Loucy (cell line): Measurements from ENCODE around the gene QRICH1.

Experiments used
- H2AFZ ChIP-seq: fragments of 200-600 bp; sonication (generic); 2 replicates; pipeline ENCODE4 v1.6.0; 2016; ENCODE audit warnings: antibody characterized with exemption, mild to moderate bottlenecking, low read length, moderate library complexity
- H3F3A ChIP-seq: fragments of 200-600 bp; 2 replicates; pipeline ENCODE4 v1.6.0; 2016; ENCODE audit warnings: antibody characterized with exemption, low read depth, mild to moderate bottlenecking
- H3K27me3 ChIP-seq: fragments of 200-600 bp; sonication (generic); 2 replicates; pipeline ENCODE4 v1.6.1; 2014; ENCODE audit warnings: low read length, mild to moderate bottlenecking; ENCODE audit not compliant: insufficient read depth, poor library complexity, severe bottlenecking
- H3K36me3 ChIP-seq: fragments of 200-600 bp; sonication (generic); 2 replicates; pipeline ENCODE4 v1.6.1; 2016; ENCODE audit warnings: low read length; ENCODE audit not compliant: insufficient read depth
- H3K4me1 ChIP-seq: fragments of 200-600 bp; sonication (generic); 2 replicates; pipeline ENCODE4 v1.5.1; 2014; ENCODE audit warnings: low read length, mild to moderate bottlenecking; ENCODE audit not compliant: insufficient read depth, poor library complexity, severe bottlenecking
- H3K4me2 ChIP-seq: fragments of 200-600 bp; sonication (generic); 2 replicates; pipeline ENCODE4 v1.6.0; 2014; ENCODE audit warnings: antibody characterized with exemption, low read length, low read depth, mild to moderate bottlenecking; ENCODE audit not compliant: poor library complexity, severe bottlenecking
- H3K4me3 ChIP-seq: fragments of 200-600 bp; sonication (generic); 2 replicates; pipeline ENCODE4 v1.5.1; 2014; ENCODE audit warnings: low read length, mild to moderate bottlenecking, mixed read lengths; ENCODE audit not compliant: poor library complexity, severe bottlenecking
- H3K79me2 ChIP-seq: fragments of 200-600 bp; sonication (generic); 2 replicates; pipeline ENCODE4 v1.6.1; 2014; ENCODE audit warnings: low read length; ENCODE audit not compliant: insufficient read depth
- H3K9ac ChIP-seq: fragments of 200-600 bp; sonication (generic); 2 replicates; pipeline ENCODE4 v1.6.0; 2014; ENCODE audit warnings: mild to moderate bottlenecking, low read depth, low read length, moderate library complexity; ENCODE audit not compliant: poor library complexity, severe bottlenecking
- H3K9me2 ChIP-seq: fragments of 200-600 bp; sonication (generic); replicated peaks from 2 replicates; pipeline ENCODE4 v1.6.1; 2016; ENCODE audit warnings: low read depth, low read length, mixed read lengths
- H3K9me3 ChIP-seq: fragments of 200-600 bp; sonication (generic); 2 replicates; pipeline ENCODE4 v1.6.1; 2014; ENCODE audit warnings: mild to moderate bottlenecking, antibody characterized with exemption, low read length, low read depth; ENCODE audit not compliant: insufficient read depth
- H4K20me1 ChIP-seq: fragments of 200-600 bp; sonication (generic); 2 replicates; pipeline ENCODE4 v1.6.0; 2014; ENCODE audit warnings: antibody characterized with exemption, low read length, mild to moderate bottlenecking; ENCODE audit not compliant: insufficient read depth, poor library complexity, severe bottlenecking
- EZH2phosphoT487 ChIP-seq: fragments of 200-600 bp; IDR thresholded peaks from 2 replicates; pipeline ENCODE4 v1.6.1; 2018; ENCODE audit warnings: antibody characterized with exemption, mild to moderate bottlenecking, moderate library complexity, borderline replicate concordance
- TF ChIP-seq, protein P1 (sequence below): fragments of 200-600 bp; sonication (generic); conservative IDR thresholded peaks from 2 replicates; pipeline ENCODE4 v1.5.1; 2014; ENCODE audit warnings: mild to moderate bottlenecking, antibody characterized with exemption, low read length

Gene QRICH1

DNA sequence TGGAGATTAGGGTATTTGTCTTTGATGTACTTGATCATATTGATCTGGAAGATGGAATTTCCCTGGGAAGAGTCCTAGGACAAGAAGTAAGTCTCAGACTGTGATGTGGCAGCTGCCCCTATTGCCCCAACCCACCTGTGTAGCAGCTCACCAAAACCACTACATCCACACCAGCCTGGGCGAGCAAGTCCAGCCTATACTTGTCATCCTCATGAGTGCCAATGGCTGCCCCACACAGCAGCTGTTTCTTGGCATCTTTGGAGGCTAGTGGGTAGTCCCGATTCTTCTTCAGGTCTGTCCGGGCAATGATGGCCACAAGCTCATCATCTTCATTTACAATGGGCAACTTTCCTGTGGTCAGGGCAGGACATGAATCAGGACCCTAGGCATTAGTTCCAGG lies 67.3 kb downstream of the QRICH1 start:
- no peaks in the 10 kb centered on the region for H3K9me2 ChIP-seq
- TF ChIP-seq, protein P1, sequence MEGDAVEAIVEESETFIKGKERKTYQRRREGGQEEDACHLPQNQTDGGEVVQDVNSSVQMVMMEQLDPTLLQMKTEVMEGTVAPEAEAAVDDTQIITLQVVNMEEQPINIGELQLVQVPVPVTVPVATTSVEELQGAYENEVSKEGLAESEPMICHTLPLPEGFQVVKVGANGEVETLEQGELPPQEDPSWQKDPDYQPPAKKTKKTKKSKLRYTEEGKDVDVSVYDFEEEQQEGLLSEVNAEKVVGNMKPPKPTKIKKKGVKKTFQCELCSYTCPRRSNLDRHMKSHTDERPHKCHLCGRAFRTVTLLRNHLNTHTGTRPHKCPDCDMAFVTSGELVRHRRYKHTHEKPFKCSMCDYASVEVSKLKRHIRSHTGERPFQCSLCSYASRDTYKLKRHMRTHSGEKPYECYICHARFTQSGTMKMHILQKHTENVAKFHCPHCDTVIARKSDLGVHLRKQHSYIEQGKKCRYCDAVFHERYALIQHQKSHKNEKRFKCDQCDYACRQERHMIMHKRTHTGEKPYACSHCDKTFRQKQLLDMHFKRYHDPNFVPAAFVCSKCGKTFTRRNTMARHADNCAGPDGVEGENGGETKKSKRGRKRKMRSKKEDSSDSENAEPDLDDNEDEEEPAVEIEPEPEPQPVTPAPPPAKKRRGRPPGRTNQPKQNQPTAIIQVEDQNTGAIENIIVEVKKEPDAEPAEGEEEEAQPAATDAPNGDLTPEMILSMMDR, result no peak
- peaks cover 70% of the 10 kb centered on the region for H3K79me2 ChIP-seq
- peaks cover 58% of the 10 kb centered on the region for H3K36me3 ChIP-seq
- H3K27me3 ChIP-seq, result no peaks in the 10 kb centered on the region
- H3K4me1 ChIP-seq, result peaks cover 47% of the 10 kb centered on the region
- no peak overlapping the region for H3K4me3 ChIP-seq
- H2AFZ ChIP-seq, result no peak overlapping the region
- H3K9ac ChIP-seq, result no peak overlapping the region
- H3K9me3 ChIP-seq, result no peaks in the 10 kb centered on the region
- peaks cover 3% of the 10 kb centered on the region; the same call in 1 of the 2 replicates for H3F3A ChIP-seq
- H4K20me1 ChIP-seq, result peaks cover 43% of the 10 kb centered on the region
- peak overlapping the region; percentile 18 for H3K4me2 ChIP-seq

DNA sequence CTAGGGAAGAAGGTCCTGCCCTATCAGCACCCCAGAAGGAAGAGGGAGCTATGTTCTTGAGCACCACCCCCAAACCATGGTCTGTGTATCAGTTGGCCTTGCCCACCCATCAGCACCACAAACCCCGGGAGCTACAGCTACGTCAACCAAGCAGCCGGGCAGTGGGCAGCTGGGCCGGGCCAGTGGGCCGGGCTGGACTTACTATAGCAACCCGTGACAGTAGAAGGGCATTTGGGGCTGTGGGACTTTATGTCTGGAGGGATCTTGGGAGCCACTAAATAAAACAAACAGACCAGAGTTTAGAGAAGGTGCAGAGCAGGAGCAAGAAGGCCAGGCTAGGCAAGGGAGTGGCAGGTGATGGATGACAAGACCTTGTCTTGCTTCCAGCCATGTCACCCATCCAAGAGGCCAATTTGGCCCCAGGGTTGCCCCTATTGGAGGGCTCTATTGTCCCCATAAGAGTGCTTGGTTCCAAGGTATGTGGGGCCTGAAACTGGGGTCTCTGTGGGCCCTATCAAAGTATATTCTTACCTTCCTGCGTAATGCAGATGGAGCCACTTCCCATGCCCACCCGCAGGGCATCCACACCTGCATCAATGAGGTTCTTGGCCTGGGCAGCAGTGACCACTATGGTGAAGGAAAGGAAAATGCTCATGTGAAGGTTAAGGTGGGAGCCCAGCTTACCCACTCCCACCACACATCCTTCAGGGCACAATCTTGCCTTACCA lies 67.9 kb downstream of the QRICH1 start:
- Histone ChIP-seq H3K9me3 (no peaks in the 10 kb centered on the region), H3F3A (peaks cover 3% of the 10 kb centered on the region; the same call in 1 of the 2 replicates), H3K9me2 (no peaks in the 10 kb centered on the region), H3K27me3 (no peaks in the 10 kb centered on the region), H3K4me1 (peaks cover 47% of the 10 kb centered on the region), H3K79me2 (peaks cover 73% of the 10 kb centered on the region), H4K20me1 (peaks cover 45% of the 10 kb centered on the region), H3K4me3 (no peak overlapping the region), H3K36me3 (peaks cover 52% of the 10 kb centered on the region), H3K9ac (no peak overlapping the region), H3K4me2 (peak overlapping the region; percentile 18), H2AFZ (no peak overlapping the region)
- TF ChIP-seq EZH2phosphoT487, result no peak
- TF ChIP-seq, protein P1, result no peak

DNA sequence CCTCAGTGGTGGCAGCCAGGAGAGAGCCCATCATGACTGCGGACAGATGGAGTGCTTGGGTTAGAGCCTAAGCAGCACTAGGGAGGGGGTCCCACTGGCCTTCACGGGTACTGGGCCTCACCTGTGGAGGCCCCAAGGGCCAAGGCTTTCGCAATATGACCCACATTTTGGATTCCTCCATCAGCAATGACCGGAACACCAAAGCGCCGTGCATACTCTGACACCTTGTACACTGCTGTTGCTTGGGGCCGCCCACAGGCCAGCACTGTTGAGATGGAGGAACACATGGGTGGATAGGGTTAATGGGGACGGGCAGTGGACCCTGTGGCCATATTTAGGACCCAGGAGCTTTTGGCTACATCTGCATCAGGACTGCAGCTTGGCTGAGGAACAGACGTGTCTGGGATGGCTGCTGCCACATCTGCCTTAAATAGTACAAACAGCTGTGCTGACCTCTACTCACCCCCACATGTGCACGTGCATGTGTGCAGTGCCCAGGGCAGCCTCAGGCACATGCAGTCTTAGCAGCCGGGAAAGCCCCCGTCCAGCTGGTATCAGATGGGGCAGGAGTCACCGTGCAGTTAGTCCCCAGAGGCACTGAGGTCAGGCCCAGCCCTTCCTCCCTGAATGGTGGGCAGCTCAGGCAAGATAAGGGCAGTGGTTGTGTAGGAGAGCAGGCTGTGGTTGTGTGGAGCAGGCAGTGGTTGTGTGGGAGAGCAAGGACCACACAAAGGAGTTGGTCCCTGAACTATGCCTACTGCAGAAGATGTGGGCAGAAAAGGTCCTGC lies 68.7 kb downstream of the QRICH1 start:
- Histone ChIP-seq H2AFZ (no peak overlapping the region), H3K79me2 (peaks cover 81% of the 10 kb centered on the region), H3K4me1 (peaks cover 47% of the 10 kb centered on the region), H3K9me2 (no peaks in the 10 kb centered on the region), H3K4me3 (no peak overlapping the region), H3F3A (peaks cover 3% of the 10 kb centered on the region; the same call in 1 of the 2 replicates), H3K36me3 (peaks cover 45% of the 10 kb centered on the region), H4K20me1 (peaks cover 53% of the 10 kb centered on the region), H3K4me2 (peak overlapping the region; percentile 92), H3K9me3 (no peaks in the 10 kb centered on the region), H3K27me3 (no peaks in the 10 kb centered on the region), H3K9ac (no peak overlapping the region)
- no peak for TF ChIP-seq EZH2phosphoT487
